H1 (cell line): ENCODE results near the gene TMX2. TPM values are rescaled to one million over a fixed set of nuclear protein-coding genes. Genes with fewer than 3 reads are reported as not detected.
A peak's percentile ranks its signal among the peaks of the same experiment; 100 is the strongest.

Experiments
- CTCF ChIA-PET: fragments of 300-600 bp; sonication (Branson Sonifier 250); formaldehyde crosslinking; loops from one replicate; lab custom pipeline; 2021; ENCODE audit not compliant: partially characterized antibody; lab: Charles Lee
- POLR2A ChIA-PET: fragments of 300-600 bp; sonication (Branson Sonifier 250); formaldehyde crosslinking; loops from one replicate; lab custom pipeline; 2021; ENCODE audit warnings: inconsistent platforms; ENCODE audit not compliant: partially characterized antibody; lab: Charles Lee
- DNase-seq, 2 experiments: peaks; one replicate each; pipeline versions ENCODE4 v3.0.0 to v3.0.0-alpha.2; 2010 to 2022; ENCODE audit warnings: low spot score in 2 of 2, low read depth in 1 of 2, mixed read lengths in 1 of 2
- FAIRE-seq: peaks from 2 replicates; lab custom pipeline; 2011; peaks lifted over from hg19 to GRCh38; lab: Jason Lieb, UNC
- H2AFZ ChIP-seq: 2 replicates; pipeline ENCODE4 v1.8.1; 2012; ENCODE audit warnings: low read length, inconsistent platforms
- H2AK5ac ChIP-seq: 2 replicates; pipeline ENCODE4 v1.6.1; 2013; ENCODE audit warnings: low read depth, low read length
- H2BK120ac ChIP-seq: replicated peaks from 2 replicates; pipeline ENCODE3; 2013; ENCODE audit warnings: low read depth, low read length, inconsistent platforms
- H2BK12ac ChIP-seq: 2 replicates; pipeline ENCODE4 v1.6.1; 2013; ENCODE audit warnings: low read depth, low read length
- H2BK15ac ChIP-seq: 2 replicates; pipeline ENCODE4 v1.6.1; 2013; ENCODE audit warnings: low read length
- H2BK20ac ChIP-seq: 2 replicates; pipeline ENCODE4 v1.6.1; 2013; ENCODE audit warnings: low read length
- H2BK5ac ChIP-seq: 2 replicates; pipeline ENCODE4 v1.6.1; 2013; ENCODE audit warnings: low read depth, low read length
- H3K14ac ChIP-seq: 2 replicates; pipeline ENCODE4 v1.6.1; 2013; ENCODE audit warnings: inconsistent platforms; ENCODE audit not compliant: insufficient read length
- H3K18ac ChIP-seq: 2 replicates; pipeline ENCODE4 v1.6.1; 2013; ENCODE audit warnings: low read length; ENCODE audit errors: extremely low read depth
- H3K23ac ChIP-seq: 2 replicates; pipeline ENCODE4 v1.6.1; 2013; ENCODE audit warnings: inconsistent platforms; ENCODE audit not compliant: insufficient read length
- H3K23me2 ChIP-seq: 2 replicates; pipeline ENCODE4 v1.6.1; 2013; ENCODE audit warnings: low read depth, low read length
- H3K27ac ChIP-seq: 2 replicates; pipeline ENCODE4 v1.6.1; 2011; ENCODE audit warnings: low read depth, low read length, inconsistent platforms
- H3K27me3 ChIP-seq, 4 experiments: replicated peaks in 1 of 4; 1 replicate in 1 of 4; 2 replicates in 3 of 4; pipeline versions ENCODE4 v1.6.1 to v1.8.1; 2011 to 2013; ENCODE audit warnings: low read length in 3 of 4, mild to moderate bottlenecking in 3 of 4, inconsistent platforms in 2 of 4, mixed read lengths in 2 of 4, moderate library complexity in 1 of 4; ENCODE audit not compliant: control insufficient read depth in 3 of 4, insufficient read depth in 3 of 4; ENCODE audit errors: extremely low read depth in 1 of 4
- H3K36me3 ChIP-seq, 4 experiments: 2 replicates each; pipeline versions ENCODE4 v1.6.1 to v1.8.1; 2011 to 2013; ENCODE audit warnings: mild to moderate bottlenecking in 4 of 4, low read length in 3 of 4, moderate library complexity in 2 of 4, control low read depth in 1 of 4, inconsistent platforms in 1 of 4; ENCODE audit not compliant: insufficient read depth in 4 of 4, control insufficient read depth in 2 of 4
- H3K4ac ChIP-seq: replicated peaks from 2 replicates; pipeline ENCODE3; 2013; ENCODE audit warnings: low read length, low read depth, mixed read lengths, inconsistent platforms; ENCODE audit not compliant: insufficient read length
- H3K4me1 ChIP-seq, 4 experiments: replicated peaks in 1 of 4; 1 replicate in 1 of 4; 2 replicates in 3 of 4; pipeline versions ENCODE4 v1.6.1 to v1.8.1; 2011 to 2013; ENCODE audit warnings: low read length in 3 of 4, inconsistent platforms in 2 of 4, mixed read lengths in 1 of 4; ENCODE audit not compliant: insufficient read depth in 4 of 4, control insufficient read depth in 3 of 4
- H3K4me2 ChIP-seq, 2 experiments: 2 replicates each; pipeline versions ENCODE4 v1.6.1 to v1.8.1; 2011 to 2013; ENCODE audit warnings: low read depth in 2 of 2, low read length in 2 of 2, control low read depth in 1 of 2, inconsistent platforms in 1 of 2, mild to moderate bottlenecking in 1 of 2; ENCODE audit not compliant: insufficient read depth in 1 of 2
- H3K4me3 ChIP-seq, 4 experiments: fragments of 200-600, 300-600 bp in 1 of 4; sonication (generic), shearing (Covaris generic), sonication (Bioruptor Twin) in 1 of 4; 2 replicates each; pipeline versions ENCODE4 v1.5.1 to v1.8.1; 2011 to 2016; ENCODE audit warnings: low read length in 4 of 4, low read depth in 3 of 4, control low read depth in 2 of 4, inconsistent platforms in 2 of 4, mild to moderate bottlenecking in 2 of 4, mixed read lengths in 1 of 4, moderate library complexity in 1 of 4; ENCODE audit not compliant: insufficient read depth in 2 of 4; ENCODE audit errors: extremely low read depth in 1 of 4
- H3K56ac ChIP-seq: replicated peaks from 2 replicates; pipeline ENCODE3; 2013; ENCODE audit warnings: low read depth, mild to moderate bottlenecking, mixed read lengths, low read length, inconsistent platforms; ENCODE audit not compliant: insufficient read length
- H3K79me1 ChIP-seq: 2 replicates; pipeline ENCODE4 v1.6.1; 2013; ENCODE audit warnings: low read depth, low read length, control low read depth
- H3K79me2 ChIP-seq, 2 experiments: 2 replicates each; pipeline versions ENCODE4 v1.6.1 to v1.8.1; 2012 to 2013; ENCODE audit warnings: low read length in 2 of 2, mild to moderate bottlenecking in 2 of 2, inconsistent platforms in 1 of 2; ENCODE audit not compliant: insufficient read depth in 2 of 2, control insufficient read depth in 1 of 2
- H3K9ac ChIP-seq, 4 experiments: replicated peaks in 1 of 4; 1 replicate in 1 of 4; 2 replicates in 3 of 4; pipeline versions ENCODE4 v1.6.1 to v1.8.1; 2011 to 2013; ENCODE audit warnings: low read depth in 3 of 4, low read length in 3 of 4, control low read depth in 2 of 4, mild to moderate bottlenecking in 2 of 4, moderate library complexity in 2 of 4, inconsistent platforms in 1 of 4; ENCODE audit errors: extremely low read depth in 1 of 4
- H3K9me3 ChIP-seq, 2 experiments: 2 replicates each; pipeline versions ENCODE4 v1.6.1 to v1.8.1; 2012 to 2013; ENCODE audit warnings: mild to moderate bottlenecking in 2 of 2, moderate library complexity in 2 of 2, control low read depth in 1 of 2, inconsistent platforms in 1 of 2, low read depth in 1 of 2, low read length in 1 of 2, mixed read lengths in 1 of 2; ENCODE audit not compliant: insufficient read depth in 2 of 2
- H4K20me1 ChIP-seq, 2 experiments: replicated peaks in 1 of 2; 2 replicates each; pipeline versions ENCODE3 to v1.8.1; 2011 to 2013; ENCODE audit warnings: inconsistent platforms in 2 of 2, low read length in 2 of 2, mild to moderate bottlenecking in 1 of 2; ENCODE audit not compliant: insufficient read depth in 2 of 2, control insufficient read depth in 1 of 2
- H4K5ac ChIP-seq: 2 replicates; pipeline ENCODE4 v1.6.1; 2013; ENCODE audit warnings: low read length, low read depth, mixed read lengths, inconsistent platforms; ENCODE audit not compliant: insufficient read length
- H4K8ac ChIP-seq: 2 replicates; pipeline ENCODE4 v1.8.0; 2013; ENCODE audit warnings: mild to moderate bottlenecking, moderate library complexity, low read length, inconsistent platforms; ENCODE audit not compliant: insufficient read depth; ENCODE audit errors: extremely low read depth
- H4K91ac ChIP-seq: replicated peaks from 2 replicates; pipeline ENCODE3; 2013; ENCODE audit warnings: low read length, mixed read lengths, inconsistent platforms; ENCODE audit not compliant: insufficient read length
- EGR1 ChIP-seq: IDR thresholded peaks from 2 replicates; pipeline ENCODE4 v1.6.1; 2011; ENCODE audit warnings: low read depth, low read length, borderline replicate concordance
- KDM5A ChIP-seq: fragments of 200-600 bp; IDR thresholded peaks from 2 replicates; pipeline ENCODE4 v1.7.1; 2012; ENCODE audit warnings: mild to moderate bottlenecking, low read length, inconsistent platforms, mixed read lengths
- ZNF274 ChIP-seq: IDR thresholded peaks from 2 replicates; pipeline ENCODE4 v1.7.0; 2012; ENCODE audit warnings: low read length, borderline replicate concordance; ENCODE audit errors: extremely low read depth
- WGBS, 2 experiments: shearing (Covaris generic) in 1 of 2; methylation state at CpG; one replicate each; pipeline versions ENCODE4 v1.1.6 to v1.1.7; 2013 to 2015; ENCODE audit warnings: low lambda C conversion rate in 2 of 2, mixed read lengths in 2 of 2, inconsistent platforms in 1 of 2, low coverage in 1 of 2, missing lambda C conversion rate in 1 of 2; ENCODE audit not compliant: insufficient replicate concordance in 2 of 2, insufficient coverage in 1 of 2, insufficient read length in 1 of 2; ENCODE audit errors: extremely low coverage in 1 of 2, missing lambda C conversion rate in 1 of 2; 5-methylcytosine and 5-hydroxymethylcytosine counted together
- polyA plus RNA-seq, 7 experiments: library from polyadenylated mRNA; depleted of rRNA in 3 of 7; stranded (reverse) in 5 of 7; unstranded in 2 of 7; fragments of >200 nt in 5 of 7; fragments of 200-250 nt in 2 of 7; gene quantifications; 1 replicate in 5 of 7; 2 replicates in 1 of 7; 4 replicates in 1 of 7; pipeline versions ENCODE4 v1.2.1 to v1.2.3, GENCODE V29; 2011 to 2013; ENCODE audit warnings: missing spikeins in 2 of 7, mixed read lengths in 2 of 7
- total RNA-seq: library from RNA; stranded (reverse); fragmentation: NEBNext Ultra II Directional; extraction: Animal tissue kit (Norgen Biotek cat#: 25700); gene quantifications from 2 replicates; pipeline ENCODE4 v1.2.1, GENCODE V29; 2021

Gene TMX2
- total and polyA plus RNA-seq, 2 of the 8 experiments (the other 6 are each of a cell fraction or from before 2014, with no cell fraction given): 70.4 to 100.0 TPM

GRCh38 chr11:57698843-57699365 is 13.5 kb upstream of the TMX2 start:
- H3K18ac ChIP-seq: no peak overlapping the region
- H3K9ac ChIP-seq: no peak overlapping the region
- no peak overlapping the region for H3K27ac ChIP-seq
- H3K79me1 ChIP-seq: no peaks in the 10 kb centered on the region
- no peak overlapping the region for H4K5ac ChIP-seq
- no peak overlapping the region for H2BK15ac ChIP-seq
- H2AFZ ChIP-seq: no peak overlapping the region
- H3K9me3 ChIP-seq: no peaks in the 10 kb centered on the region
- H3K27me3 ChIP-seq: no peaks in the 10 kb centered on the region
- ChIA-PET CTCF (interaction anchor here (0.7 to 1.7 kb wide), 7 partner anchors 8 to 244 kb away, joined by 3 to 6 read pairs (median 3); no protein-coding TSS in a partner anchor), POLR2A (interaction anchor here (1.0 to 3.6 kb wide), 5 partner anchors 8 to 43 kb away, joined by 3 to 13 read pairs (median 11); partner anchors contain the start of genes MED19 and SELENOH)
- no peak overlapping the region for H3K56ac ChIP-seq
- no peak overlapping the region for H3K4me2 ChIP-seq
- H3K4me3 ChIP-seq: no peak overlapping the region
- no peaks in the 10 kb centered on the region for H4K20me1 ChIP-seq
- no peaks in the 10 kb centered on the region for H3K4me1 ChIP-seq
- H3K79me2 ChIP-seq: no peaks in the 10 kb centered on the region
- no peak overlapping the region for H3K4ac ChIP-seq
- FAIRE-seq (no peak), DNase-seq (no peak)
- H2BK5ac ChIP-seq: no peak overlapping the region
- no peak overlapping the region for H2BK12ac ChIP-seq
- H2BK20ac ChIP-seq: no peak overlapping the region
- H3K23me2 ChIP-seq: no peaks in the 10 kb centered on the region; the same call in 1 of the 2 replicates
- H4K91ac ChIP-seq: no peak overlapping the region
- H3K36me3 ChIP-seq: peaks cover 21 to 71% (median 54%) of the 10 kb centered on the region in 4 experiments
- H2AK5ac ChIP-seq: no peak overlapping the region
- peak overlapping the region; percentile 48; the same call in 1 of the 2 replicates for H4K8ac ChIP-seq
- H3K23ac ChIP-seq: no peak overlapping the region
- WGBS, 2 experiments: 86% methylated on average over 17 of the region's 18 CpGs; no CpG with 5 or more reads in 1 of the 2 experiments
- H2BK120ac ChIP-seq: no peak overlapping the region
- no peak overlapping the region for H3K14ac ChIP-seq
- TF ChIP-seq ZNF274 (no peak), KDM5A (no peak), EGR1 (no peak)
